HTERT RPE-1 (cell line): ENCODE measurements around the gene SUV39H2.
"Not testable (repeated sequence)": the region's sequence is repeated elsewhere in the genome, so short reads cannot be mapped to it uniquely, and the experiment has no call there.

Experiments used
- in situ Hi-C: fragments of 300-500 bp; cut with MboI; formaldehyde crosslinking; loops from 4 replicates; pipeline ENCODE4 v1.14.3; 2020; ENCODE audit warnings: low sequenced_read_pairs

Gene SUV39H2, protein sequence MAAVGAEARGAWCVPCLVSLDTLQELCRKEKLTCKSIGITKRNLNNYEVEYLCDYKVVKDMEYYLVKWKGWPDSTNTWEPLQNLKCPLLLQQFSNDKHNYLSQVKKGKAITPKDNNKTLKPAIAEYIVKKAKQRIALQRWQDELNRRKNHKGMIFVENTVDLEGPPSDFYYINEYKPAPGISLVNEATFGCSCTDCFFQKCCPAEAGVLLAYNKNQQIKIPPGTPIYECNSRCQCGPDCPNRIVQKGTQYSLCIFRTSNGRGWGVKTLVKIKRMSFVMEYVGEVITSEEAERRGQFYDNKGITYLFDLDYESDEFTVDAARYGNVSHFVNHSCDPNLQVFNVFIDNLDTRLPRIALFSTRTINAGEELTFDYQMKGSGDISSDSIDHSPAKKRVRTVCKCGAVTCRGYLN

DNA sequence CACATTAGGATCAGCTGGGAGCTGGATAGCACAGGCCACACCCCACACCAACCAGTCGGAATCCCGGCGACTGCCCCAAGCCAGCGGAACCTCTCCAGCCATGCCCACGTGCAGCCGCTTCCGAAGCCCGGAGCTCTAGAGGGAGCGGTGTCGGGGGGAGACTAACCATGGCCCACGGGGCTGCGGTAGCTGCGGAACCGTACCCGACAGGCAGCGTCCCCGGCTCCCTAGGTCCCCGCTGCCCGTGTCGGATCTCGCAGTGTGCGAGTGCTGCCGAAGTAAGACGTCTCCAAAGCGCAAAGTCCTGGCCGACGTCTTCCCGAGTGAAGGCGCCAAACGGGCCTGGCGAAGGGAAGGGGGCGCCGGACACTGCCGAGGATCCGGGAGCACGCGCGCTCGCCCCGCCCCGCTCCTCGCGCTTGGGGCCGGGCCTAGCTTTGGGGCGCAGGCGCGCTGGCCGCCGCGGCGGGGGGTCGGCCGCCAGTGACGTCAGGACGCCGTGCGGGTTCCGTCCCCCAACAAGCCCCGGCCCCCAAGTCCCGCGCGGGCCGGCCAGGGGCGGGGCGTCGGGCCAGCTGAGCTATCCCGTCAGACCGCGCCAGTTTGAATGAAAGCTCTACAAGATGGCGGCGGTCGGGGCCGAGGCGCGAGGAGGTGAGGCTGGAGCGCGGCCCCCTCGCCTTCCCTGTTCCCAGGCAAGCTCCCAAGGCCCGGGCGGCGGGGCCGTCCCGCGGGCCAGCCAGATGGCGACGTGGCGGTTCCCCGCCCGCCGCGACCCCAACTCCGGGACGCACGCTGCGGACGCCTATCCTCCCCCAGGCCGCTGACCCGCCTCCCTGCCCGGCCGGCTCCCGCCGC lies at the start of gene SUV39H2:
TSS of gene SUV39H2 (plus strand) at position 601 of the 858 bp plus-strand sequence. CDS start at position 624, 23 bp downstream.
- in situ Hi-C loops, result no loop called here

DNA sequence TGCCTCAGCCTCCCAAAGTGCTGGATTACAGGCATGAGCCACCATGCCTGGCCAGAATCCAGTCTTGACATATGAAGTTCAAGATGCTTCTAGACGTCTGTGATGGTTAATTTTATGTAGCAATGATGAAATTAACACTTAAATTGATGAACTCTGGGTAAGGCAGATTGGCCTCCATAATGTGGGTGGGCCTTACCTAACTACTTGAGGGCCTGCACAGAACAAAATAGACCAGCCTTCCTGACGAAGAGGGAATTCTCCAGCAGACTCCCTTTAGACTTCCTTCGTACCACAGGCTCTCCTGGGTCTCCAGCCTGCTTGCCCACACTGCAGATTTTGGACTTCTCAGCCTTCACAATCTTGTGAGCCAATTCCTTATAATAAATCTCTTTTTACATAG lies 45.6 kb upstream of the SUV39H2 start:
- in situ Hi-C loops, result no loop called here

DNA sequence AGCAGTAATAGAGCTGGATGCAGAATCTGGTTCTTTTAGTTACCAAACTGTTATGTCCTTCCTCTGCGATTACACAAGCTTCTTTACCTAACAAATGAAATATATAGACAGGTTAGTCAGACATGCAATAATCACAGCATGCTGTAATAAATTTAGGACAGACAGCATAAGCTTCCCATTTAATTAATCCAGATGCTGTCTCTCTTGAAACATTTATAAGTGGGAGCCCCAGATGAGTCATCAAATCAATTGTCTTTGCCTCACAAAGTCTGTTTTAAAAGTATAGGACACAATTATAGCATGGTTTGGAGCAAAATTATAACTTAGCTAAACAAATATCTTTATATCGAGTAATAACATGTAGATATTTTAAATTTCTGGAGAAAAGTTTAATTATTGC lies 42.5 kb upstream of the SUV39H2 start:
- in situ Hi-C loops, result no loop called here

DNA sequence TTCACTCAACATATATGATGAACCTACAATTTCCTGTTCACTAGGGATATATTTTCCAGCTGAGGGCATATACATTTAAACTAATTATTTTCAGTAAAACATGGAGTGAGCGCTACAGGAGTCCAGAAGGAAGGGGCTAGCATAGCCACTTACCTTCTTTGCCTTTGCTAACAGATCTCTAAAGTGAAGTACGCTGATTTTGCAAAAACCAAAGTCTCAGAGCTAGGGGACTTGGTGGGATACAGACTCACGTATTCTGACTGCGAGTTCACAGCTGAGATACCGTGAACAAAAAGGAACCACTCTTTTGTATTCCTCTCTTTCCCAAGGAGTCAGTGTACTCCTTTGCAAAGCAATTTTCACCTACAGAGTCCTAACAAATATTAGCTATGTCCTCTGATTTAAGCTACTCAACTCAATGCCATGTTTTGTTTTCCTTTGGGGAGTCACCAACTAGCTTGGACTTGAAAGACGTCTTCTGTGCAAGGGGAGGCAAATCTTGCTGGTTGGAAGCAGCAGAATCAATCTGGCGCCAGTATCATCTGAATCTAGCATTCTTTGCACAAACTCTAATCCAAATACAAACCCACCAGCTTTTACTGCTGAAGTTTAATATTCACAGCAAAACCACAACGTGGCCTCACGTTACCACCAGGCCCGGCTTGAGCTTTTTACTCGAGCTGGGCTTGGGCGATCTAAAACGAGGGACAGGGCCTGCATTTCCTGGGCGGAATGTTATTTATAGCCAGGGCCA lies 41.5 kb upstream of the SUV39H2 start:
- in situ Hi-C loops, result no loop called here

DNA sequence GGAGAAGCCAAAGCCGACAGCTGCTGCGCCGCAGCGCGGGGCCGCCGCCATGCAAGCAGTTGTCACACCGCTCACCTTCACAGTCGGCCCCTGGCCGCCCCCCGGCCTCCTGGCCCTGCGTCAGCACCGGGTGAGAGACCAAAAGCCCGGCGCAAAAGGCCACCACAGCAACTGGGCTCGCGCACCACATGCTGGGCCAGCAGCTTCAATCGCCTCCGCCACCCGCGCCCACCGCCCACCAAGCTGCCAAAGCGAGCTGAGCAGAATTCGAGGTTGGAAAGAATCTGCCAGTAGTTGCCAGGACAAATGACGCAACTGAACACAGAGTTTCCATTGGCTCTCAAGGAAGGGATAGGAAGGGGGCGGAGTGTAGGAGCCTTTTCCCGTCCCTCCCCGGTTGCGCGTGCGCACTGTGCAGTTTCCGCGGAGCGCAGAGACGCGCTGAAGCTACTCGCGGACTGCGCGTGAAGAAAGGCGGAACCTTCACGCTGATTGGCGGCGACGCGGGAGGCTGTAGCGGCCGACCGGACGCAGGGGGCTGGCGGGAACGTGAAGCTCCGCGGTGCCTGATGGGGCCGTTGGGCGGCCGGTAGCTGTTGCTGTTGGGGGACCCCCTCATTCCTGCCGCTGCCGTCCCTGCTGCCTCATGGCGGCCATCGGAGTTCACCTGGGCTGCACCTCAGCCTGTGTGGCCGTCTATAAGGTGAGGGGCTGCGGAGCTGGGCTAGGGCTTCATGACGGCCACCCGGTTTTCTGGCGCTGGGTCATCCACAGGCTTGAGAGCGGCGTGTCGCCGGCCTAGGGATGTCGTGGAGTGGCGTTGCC lies 40.7 kb upstream of the SUV39H2 start, which contains the start of the genes CDNF, HSPA14 and MSANTD7:
TSS of gene CDNF (minus strand) at position 281 of the 825 bp plus-strand sequence. CDS start at position 190, 91 bp downstream.
TSS of gene HSPA14 (plus strand) at position 550 of the 825 bp plus-strand sequence. CDS start at position 647, 97 bp downstream.
TSS of gene MSANTD7 (plus strand) at position 550 of the 825 bp plus-strand sequence. CDS start 3,979 bp downstream, outside the sequence.
- in situ Hi-C loops, result no loop called here

DNA sequence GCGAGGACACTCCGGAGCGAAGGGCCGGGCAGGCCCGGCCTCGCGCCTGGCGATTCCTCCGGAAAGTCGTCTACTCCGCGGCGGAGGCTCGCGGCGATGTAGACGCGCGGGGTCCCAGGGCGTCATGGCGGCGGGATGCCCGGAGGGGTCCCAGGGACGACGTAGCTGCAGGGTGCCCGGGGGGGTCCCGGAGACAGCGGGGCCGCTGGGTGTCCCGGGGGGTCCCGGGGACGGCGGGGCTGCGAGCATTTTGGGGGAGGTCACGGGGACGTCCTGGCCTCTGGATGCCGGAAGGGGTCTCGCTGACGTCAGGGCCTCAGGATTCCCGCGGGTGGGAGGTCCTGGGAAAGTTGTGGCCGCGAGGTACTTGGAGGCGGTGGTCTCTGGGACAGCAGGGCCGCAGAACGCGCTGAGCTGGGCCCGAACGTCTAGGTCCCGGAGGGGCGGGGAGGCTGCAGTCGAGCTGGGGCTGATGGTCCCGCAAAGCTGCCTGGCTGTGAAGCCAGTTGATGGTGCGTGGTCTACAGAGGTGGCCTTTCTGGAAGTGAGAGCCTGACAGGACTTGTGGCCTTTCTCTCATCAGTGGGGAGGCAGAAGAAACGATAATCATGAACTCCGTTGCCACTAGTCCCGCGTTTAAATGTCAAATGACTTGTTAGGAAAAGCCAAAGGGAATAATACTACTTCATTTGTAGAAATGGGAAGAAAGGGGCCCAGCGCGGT lies 39.9 kb upstream of the SUV39H2 start:
- in situ Hi-C loops, result no loop called here

DNA sequence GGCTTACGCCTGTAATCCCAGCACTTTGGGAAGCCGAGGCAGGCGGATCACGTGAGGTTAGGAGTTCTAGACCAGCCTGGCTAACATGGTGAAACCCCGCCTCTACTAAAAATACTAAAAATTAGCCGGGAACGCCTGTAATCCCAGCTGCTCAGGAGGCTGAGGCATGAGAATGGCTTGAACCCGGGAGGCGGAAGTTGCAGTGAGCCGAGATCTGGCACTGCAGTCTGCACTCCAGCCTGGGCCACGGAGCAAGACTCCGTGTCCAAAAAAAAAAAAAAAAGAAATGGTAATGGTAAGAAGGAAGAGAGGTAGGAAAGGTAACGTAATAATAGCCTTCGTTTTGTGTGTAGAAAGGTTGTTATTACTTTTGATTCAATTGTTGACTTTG lies 39.4 kb upstream of the SUV39H2 start:
- in situ Hi-C loops, result no loop called here

DNA sequence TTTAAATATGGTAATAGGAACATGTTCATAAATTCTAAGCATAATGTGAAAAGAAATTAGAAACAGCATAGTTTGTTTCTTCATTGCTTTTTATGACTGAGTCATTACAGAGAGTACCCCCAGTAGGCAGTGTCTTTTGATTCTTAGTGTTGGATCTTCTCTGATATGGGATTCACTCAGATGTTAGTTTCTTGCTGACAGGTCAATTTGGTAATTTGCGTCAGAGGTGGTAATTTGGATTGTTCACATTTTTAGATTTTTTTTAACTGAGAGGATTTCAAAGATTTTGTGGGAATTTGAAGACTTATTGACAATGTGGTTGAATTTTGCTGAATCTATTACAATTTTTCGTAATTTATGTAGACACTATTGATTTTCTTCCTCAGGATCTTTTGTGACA lies 38.5 kb upstream of the SUV39H2 start:
- in situ Hi-C loops, result no loop called here

DNA sequence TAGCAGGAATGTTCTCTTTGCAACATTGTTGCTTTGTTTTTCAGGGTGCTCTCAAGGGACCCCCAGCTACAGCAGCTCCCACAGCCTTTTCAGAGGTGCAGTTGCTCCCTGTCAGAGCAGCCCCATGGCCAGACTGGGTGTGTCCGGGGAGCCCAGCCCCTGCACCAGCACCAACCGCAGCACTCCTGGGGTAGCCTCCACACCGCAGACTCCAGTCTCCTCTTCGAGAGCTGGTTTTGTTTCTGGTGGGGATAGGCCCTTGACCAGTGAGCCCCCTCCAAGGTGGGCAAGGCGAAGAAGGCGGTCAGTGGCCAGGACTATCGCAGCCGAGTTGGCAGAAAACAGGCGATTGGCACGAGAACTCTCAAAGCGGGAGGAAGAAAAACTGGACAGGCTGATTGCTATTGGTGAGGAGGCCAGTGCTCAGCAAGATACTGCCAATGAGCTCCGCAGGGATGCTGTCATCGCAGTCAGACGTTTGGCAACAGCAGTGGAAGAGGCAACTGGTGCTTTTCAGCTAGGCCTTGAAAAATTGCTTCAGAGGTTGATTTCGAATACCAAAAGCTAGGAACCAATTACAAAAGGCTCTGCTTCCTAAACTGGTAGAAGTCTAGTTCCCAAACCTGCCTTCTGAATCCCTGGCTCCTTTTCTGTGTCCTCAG lies 35.2 kb upstream of the SUV39H2 start:
- in situ Hi-C loops, result no loop called here

DNA sequence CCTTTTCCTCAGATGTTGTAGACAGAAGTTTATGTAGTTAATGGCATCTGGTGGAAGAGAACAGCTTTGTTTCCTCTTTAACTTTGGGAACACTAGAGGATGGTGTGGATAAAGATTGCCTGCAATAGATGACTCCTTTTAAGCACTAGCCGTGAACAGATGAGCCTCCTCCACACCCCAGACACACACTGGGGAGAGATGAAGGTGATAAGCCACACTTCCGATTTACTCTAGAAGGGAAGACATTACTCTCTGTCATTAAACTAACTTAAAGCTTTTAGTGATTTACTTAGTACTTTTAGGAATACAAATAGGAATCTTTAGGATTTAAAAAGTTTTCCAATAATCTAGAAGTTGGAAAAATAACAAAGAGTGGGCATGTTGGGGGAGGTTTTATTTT lies 33.7 kb upstream of the SUV39H2 start:
- in situ Hi-C loops, result no loop called here

DNA sequence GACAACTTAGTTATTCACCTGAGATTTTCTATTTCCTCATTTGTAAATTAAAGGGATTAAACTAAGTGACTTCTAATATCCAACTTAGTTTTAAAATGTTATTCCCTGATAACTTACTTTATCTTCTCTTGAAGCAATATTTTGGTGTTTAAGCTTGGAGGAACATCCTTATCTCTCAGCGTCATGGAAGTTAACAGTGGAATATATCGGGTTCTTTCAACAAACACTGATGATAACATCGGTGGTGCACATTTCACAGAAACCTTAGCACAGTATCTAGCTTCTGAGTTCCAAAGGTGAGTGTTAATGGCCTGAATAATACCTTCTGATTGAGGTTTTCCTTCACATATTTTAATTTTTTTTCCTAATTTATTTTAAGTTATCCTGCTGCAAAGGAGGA lies 26.4 kb upstream of the SUV39H2 start:
- in situ Hi-C loops, result no loop called here

DNA sequence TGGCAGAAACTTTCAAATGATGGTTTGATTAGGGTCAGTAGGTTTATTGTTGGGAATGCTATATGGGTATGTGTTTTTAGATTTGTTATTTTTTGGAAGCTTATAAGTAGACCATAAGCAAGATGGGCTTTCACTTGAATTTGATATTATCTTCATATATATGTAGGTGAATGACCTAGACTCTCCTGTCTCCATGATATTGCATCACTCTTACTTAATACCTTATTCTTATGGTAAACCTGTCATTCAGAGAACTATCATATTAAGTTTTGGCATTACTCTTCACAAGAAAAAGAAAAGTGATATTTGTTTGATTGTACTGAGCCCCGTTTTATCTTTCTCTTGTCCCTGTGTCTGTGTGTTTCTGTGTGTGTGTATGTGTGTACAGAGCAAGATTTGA lies 23.2 kb upstream of the SUV39H2 start:
- in situ Hi-C loops, result no loop called here

DNA sequence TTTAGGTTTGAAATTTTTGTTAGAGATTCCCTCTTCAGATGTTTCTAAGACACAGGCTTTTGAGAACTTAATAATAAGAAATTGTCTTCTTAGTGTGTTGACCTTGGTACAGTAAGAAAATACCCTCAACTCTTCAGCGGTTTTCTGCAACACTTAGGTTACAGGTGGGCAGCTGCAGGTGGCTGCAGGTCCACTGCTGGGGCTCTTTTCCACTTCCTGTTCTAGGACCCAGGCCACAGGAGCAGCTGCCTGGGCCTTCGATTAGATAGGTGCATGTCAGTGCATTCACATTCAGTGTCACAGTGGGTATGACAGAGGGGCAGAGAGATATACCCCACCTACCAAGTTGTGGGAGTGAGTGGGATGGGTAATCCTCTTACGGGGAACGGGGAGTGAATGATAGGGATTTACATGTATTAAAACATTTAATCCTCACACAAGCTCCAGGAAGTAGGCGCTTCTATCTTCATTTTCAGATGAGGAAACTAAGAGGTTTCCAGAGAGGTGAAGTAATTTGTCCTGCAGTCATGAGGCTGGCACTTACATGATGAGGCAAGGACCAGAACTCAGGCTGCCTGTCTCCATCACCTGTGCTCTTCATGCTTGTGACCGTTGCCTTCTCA lies 20.2 kb upstream of the SUV39H2 start:
- in situ Hi-C loops, result no loop called here

DNA sequence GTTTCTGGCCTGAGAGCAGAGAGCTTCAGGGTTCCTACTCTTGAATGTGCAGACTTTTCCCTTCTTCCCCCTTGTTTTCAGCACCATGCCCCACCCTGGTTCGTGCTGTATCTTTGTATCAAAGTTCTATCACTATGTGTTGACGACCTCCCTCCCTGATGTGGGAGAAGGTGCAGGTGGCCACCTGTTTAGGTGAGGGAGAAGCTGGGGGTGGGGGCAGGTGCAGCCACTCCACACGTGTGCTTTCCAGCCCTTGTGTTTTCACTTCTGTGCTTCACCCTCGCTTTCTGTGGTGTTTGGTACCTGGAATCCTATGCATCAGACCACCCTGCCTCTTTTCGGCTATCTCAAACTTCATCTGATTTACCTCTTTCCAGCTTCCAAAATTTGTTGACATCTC lies 19.6 kb upstream of the SUV39H2 start:
- in situ Hi-C loops, result no loop called here

DNA sequence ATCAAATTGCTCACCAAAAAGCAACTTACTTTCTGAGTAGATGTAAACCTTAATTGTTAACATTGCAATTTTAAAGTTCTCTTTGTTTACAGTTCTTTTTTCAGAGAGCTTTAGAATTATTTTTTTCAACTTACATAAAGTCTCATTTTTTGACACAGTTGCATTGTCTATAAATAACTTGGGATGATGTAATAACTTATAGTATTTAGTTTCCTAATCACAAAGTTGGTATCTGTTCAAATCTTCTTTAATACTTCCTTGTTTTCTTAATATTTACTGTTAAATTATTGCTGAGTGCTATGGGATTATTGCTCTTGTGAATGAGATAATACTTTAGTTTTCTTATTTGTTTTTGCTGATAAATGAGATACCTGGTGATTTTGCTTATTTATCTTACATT lies 18.9 kb upstream of the SUV39H2 start:
- in situ Hi-C loops, result no loop called here

DNA sequence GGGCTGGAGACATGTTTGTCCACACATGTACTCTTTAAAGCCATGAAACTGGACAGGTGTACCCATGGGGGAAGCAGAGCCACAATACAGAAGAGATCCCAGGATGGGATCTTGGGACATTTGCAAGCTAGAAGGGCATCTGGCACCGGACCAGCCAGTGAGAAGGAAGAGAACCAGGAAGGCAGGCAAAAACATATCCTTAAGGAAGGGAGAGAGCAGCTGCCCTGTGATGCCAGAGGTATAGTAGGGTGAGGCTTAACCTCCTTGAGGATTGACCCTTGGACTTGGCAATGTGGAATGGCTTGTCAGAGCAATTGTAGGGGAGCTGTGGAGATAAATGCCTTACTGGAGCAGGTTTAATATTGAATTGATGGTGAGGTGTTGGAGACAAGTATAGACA lies 17.9 kb upstream of the SUV39H2 start:
- in situ Hi-C loops, result no loop called here

DNA sequence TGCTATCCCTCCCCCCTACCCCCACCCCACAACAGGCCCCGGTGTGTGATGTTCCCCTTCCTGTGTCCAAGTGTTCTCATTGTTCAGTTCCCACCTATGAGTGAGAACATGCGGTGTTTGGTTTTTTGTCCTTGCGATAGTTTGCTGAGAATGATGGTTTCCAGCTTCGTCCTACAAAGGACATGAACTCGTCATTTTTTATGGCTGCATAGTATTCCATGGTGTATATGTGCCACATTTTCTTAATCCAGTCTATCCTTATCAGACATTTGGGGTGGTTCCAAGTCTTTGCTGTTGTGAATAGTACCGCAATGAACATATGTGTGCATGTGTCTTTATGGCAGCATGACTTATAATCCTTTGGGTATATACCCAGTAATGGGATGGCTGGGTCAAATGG lies 14.2 kb upstream of the SUV39H2 start:
- in situ Hi-C loops, result not testable (repeated sequence)

DNA sequence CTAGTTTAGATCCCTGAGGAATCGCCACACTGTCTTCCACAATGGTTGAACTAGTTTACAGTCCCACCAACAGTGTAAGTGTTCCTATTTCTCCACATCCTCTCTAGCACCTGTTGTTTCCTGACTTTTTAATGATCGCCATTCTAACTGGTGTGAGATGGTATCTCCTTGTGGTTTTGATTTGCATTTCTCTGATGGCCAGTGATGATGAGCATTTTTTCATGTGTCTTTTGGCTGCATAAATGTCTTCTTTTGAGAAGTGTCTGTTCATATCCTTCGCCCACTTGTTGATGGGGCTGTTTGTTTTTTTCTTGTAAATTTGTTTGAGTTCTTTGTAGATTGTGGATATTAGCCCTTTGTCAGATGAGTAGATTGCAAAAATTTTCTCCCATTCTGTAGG lies 13.8 kb upstream of the SUV39H2 start:
- in situ Hi-C loops, result not testable (repeated sequence)
